ENCODE measurements around the gene ATG4A. TPM values are rescaled to one million over a fixed set of nuclear protein-coding genes. Genes with fewer than 3 reads are reported as not detected.
A peak's percentile ranks its signal among the peaks of the same experiment; 100 is the strongest.

The ATG4A gene
- total RNA-seq, 6 experiments from 2014 or later = 11.7 to 16.4 (median 12.1) TPM

DNA sequence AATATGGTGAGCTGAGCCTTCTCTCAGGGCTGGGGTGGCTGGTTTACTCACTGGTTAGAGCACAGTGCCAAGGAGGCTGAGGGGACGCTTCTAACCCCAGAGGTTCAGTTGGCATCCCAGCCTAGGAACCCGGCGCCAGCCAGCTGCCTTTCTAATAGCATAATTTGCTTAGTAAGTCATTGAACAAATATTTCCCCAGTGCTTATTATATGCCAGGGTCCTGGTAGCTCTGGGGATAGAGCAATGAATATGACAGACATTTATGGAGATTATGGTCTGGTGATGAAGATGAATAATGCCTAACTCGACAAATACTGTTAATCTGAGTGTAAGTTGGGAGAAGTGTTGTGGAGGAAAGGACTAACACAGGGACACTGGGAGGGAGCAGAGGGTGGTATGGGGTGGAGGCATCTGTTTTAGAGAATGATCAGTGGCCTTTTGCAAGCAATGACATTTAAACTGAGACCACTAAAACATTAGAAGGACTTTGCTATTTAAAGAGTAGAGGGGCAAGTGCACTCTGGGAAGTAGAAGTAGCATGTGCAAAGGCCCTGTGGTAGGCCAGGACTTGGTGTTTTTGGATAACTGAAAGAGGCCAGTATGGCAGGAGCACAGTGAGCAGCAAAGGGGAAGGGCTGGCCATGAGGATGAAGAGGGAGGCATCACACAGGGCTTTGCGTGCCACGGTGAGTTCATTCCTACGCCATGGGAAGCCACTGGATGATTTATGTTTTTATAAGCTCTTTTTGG is 71.9 kb downstream of the ATG4A start:
- ATAC-seq = no peak
- Histone ChIP-seq H3K27ac (no peak overlapping the region), H3K4me1 (no peaks in the 10 kb centered on the region), H3K27me3 (no peaks in the 10 kb centered on the region), H3K4me3 (no peak overlapping the region), H3K9me3 (no peaks in the 10 kb centered on the region), H3K36me3 (no peaks in the 10 kb centered on the region)
- DNase-seq = no peak
- intact Hi-C loops (cut with DNase I) = no loop called here
- no peak for TF ChIP-seq POLR2A (IDR thresholded peaks at IDR 0.05)
- TF ChIP-seq, protein P1, sequence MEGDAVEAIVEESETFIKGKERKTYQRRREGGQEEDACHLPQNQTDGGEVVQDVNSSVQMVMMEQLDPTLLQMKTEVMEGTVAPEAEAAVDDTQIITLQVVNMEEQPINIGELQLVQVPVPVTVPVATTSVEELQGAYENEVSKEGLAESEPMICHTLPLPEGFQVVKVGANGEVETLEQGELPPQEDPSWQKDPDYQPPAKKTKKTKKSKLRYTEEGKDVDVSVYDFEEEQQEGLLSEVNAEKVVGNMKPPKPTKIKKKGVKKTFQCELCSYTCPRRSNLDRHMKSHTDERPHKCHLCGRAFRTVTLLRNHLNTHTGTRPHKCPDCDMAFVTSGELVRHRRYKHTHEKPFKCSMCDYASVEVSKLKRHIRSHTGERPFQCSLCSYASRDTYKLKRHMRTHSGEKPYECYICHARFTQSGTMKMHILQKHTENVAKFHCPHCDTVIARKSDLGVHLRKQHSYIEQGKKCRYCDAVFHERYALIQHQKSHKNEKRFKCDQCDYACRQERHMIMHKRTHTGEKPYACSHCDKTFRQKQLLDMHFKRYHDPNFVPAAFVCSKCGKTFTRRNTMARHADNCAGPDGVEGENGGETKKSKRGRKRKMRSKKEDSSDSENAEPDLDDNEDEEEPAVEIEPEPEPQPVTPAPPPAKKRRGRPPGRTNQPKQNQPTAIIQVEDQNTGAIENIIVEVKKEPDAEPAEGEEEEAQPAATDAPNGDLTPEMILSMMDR (IDR thresholded peaks at IDR 0.05) = no peak
- 86% methylated on average over 4 of the region's 7 CpGs for WGBS (ENCODE audit: insufficient coverage, low coverage, low lambda C conversion rate, missing lambda C conversion rate)

DNA sequence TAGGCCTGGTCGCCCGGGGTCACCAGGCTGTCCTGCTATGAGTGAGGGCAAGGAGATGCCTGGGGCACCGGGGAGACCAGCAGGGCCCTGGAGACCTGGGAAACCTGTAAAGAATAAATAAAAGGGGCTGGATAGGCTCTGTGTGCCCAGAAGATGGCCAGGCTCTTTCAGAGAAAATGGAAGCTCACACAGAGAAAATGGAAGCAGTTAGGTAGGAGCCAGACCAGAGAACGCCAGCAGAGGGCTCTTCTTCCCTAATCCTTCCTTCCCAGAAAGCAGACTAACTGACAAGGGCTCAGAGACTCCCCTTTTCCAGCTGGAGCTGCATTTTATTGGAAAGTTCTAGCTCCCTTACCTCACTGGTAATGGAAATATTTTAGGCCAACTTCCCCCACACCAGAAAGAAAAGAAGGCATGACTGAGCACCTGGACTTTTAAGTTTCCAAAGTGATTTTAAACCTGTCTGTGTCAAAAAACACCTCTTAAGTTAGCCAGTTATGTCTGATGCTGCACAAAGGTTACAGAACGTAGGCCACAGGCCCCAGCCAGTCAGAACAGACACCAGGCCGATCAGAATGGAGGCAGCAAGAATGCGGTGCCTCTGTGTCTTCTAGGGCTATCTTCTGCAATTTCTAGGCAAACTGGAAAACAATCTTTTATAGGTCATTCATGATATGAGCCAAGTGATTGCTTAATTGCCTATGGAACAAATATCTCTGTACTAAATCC is 74.0 kb downstream of the ATG4A start:
- no peak for TF ChIP-seq POLR2A (IDR thresholded peaks at IDR 0.05)
- TF ChIP-seq, protein P1 (IDR thresholded peaks at IDR 0.05) = peak in 3 of 4 donors; percentile 19 to 43 (median 21)
- Histone ChIP-seq H3K27ac (no peak overlapping the region), H3K36me3 (no peaks in the 10 kb centered on the region), H3K4me1 (no peaks in the 10 kb centered on the region), H3K27me3 (no peaks in the 10 kb centered on the region), H3K9me3 (no peaks in the 10 kb centered on the region), H3K4me3 (no peak overlapping the region)
- intact Hi-C loops (cut with DNase I) = no loop called here
- 69% methylated on average over 6 of the region's 7 CpGs for whole genome bisulfite sequencing (ENCODE audit: insufficient coverage, low coverage, low lambda C conversion rate, missing lambda C conversion rate)
- ATAC-seq = peak in 3 of 4 donors; percentile 29 to 73 (median 60)
- no peak for DNase-seq

GRCh38 chrX:108167211-108167872 is 75.8 kb downstream of the ATG4A start:
- no peak for DNase-seq
- 64% methylated on average over 5 of the region's 5 CpGs for WGBS (ENCODE audit: insufficient coverage, low coverage, low lambda C conversion rate, missing lambda C conversion rate)

DNA sequence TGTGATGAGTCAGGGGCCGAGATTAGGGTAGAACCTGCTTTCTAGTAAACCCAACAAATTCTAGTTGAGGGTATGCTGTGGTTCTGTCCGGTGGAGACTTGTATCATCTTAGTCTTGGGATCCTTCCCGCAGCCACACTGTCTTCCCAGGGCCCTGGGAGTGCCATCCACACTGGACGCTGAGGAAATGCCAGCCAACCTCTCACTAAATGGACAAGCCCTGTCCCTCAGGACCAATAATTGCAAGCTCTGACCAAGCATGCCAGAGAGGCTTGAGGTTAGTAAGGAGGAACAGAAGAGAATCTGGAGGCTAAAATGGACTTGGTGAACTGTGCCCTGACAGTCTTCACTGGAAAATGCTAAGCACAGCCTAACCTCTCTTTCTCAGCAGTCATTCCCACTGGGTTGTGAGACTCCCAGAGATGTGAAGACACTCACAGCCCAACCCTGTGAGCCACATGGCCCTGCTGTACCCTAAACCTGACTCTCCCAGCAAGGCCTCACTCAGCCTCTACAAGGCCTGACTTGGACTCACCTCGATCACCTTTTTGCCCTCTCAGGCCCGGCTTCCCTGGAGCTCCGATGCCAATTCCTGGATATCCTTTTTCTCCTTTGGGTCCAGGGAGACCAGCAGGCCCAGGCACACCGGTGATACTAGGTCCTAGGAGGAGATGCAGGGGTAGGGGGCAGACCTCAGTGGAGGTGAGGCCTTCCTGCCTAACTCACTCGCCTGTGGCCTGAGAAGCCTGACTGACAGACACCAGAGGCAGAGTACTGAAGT is 77.6 kb downstream of the ATG4A start:
- Histone ChIP-seq H3K27ac (no peak overlapping the region), H3K9me3 (no peaks in the 10 kb centered on the region), H3K4me3 (no peak overlapping the region), H3K4me1 (no peaks in the 10 kb centered on the region), H3K36me3 (no peaks in the 10 kb centered on the region), H3K27me3 (no peaks in the 10 kb centered on the region)
- DNase-seq (no peak), ATAC-seq (no peak)
- WGBS (ENCODE audit: insufficient coverage, low coverage, low lambda C conversion rate, missing lambda C conversion rate) = 58% methylated on average over 6 of the region's 9 CpGs
- intact Hi-C loops (cut with DNase I) = no loop called here
- TF ChIP-seq, protein P1 (IDR thresholded peaks at IDR 0.05) = no peak

More at GRCh38 chrX:108167211-108167872, 75.8 kb downstream of the ATG4A start:
- Histone ChIP-seq H3K4me1 (no peaks in the 10 kb centered on the region), H3K9me3 (no peaks in the 10 kb centered on the region), H3K27ac (no peak overlapping the region), H3K27me3 (no peaks in the 10 kb centered on the region), H3K4me3 (no peak overlapping the region), H3K36me3 (no peaks in the 10 kb centered on the region)
- no peak for ATAC-seq
- intact Hi-C loops (cut with DNase I) = no loop called here
- TF ChIP-seq, protein P1 (IDR thresholded peaks at IDR 0.05) = no peak
- no peak for TF ChIP-seq POLR2A (IDR thresholded peaks at IDR 0.05)

Data from right lobe of liver (tissue), 6 donors.